ENCODE measurements around the gene CD47.

Gene CD47

GRCh38 chr3:108091498-108092250 is 843 bp upstream of the CD47 start:
- DNase-seq (ENCODE audit: low spot score), result no peak

- peak; percentile 15 for DNase-seq (ENCODE audit: low spot score)
Observed at GRCh38 chr3:108090049-108090700, 656 bp downstream of the CD47 start.

DNA sequence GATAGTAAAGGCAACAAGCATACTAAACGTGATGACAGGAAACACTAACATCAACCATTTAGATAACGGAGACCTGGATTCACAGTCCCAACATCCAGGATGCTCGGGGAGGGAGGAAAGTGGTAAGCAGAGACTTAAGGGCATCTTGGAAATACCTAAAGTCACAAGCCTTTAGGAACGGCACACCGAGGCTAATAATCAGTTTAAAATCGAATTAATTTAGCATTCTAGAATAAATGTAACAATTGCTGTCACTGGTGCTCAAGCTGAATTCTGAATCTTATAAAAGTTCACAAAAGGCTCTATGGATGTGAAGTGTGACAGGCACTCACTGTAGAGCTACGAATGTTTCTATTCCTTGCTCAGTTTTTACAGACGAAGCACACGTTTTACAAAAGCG is 1.3 kb downstream of the CD47 start:
- DNase-seq (ENCODE audit: low spot score), result peak; percentile 11

- DNase-seq (ENCODE audit: low spot score), result no peak
Observed at GRCh38 chr3:108088697-108089096, 2.1 kb downstream of the CD47 start.

DNA sequence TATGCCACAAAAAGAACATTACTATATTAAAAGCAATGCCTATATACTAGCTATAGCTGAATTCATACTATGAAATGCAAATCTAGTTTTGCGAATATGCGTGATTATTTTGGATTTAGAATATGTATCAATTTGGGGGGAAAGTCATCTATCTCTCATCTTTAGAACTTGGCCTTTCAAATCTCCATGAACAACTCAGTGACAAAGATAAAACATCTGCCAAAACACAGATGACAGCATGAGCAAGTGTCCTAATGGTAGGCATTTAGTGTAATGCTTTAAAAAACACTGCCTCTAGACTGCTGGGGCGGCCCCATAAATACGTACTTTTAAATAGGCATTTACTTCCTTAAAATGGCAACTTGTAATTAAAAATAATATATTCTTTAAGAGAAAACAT is 2.7 kb downstream of the CD47 start:
- DNase-seq (ENCODE audit: low spot score), result no peak

DNA sequence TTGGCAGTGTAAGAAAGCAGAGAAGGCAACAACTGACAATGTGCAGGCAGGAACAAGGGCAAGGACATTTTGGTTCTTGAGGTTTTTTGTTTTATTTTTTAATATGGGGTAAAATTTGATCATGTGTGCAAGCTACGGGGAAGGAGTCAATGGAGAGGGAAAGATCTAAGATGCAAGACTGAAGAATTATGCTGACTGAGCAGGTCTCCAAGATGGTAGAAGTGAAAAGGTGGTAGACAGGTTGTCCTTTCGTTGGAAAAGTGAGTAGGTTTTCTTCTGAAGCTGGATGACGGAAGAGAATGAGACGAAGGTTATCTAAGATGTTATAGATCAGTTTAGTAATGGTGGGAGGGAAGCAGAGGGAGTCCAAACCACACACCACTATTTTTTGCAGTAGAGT is 4.2 kb downstream of the CD47 start:
- DNase-seq (ENCODE audit: low spot score), result no peak

DNA sequence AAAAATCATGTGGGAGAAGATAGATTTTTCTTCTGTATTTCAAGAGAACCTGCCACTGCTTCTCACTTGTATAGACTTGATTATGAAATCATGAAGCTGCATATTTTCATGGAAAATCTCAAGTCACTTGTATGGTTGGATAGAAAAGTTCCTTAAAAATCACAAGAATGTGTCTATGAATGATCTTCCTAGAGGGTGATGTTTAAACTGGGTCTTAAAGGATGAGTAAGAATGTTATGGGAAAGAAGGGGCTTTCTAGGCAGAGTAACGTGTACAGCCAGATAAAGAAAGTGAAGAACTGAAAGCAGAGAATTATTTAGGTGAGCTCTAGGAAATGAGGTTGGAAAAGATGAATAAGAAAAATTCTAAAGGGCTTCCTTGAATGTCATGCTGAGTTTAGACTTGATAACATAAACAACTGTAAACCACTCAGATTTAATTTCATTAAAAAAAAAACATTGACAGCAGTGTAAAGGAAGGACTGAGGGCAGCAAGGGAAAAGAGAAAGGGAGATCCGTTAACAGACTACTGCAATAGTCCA is 5.0 kb downstream of the CD47 start:
- no peak for DNase-seq (ENCODE audit: low spot score)

DNA sequence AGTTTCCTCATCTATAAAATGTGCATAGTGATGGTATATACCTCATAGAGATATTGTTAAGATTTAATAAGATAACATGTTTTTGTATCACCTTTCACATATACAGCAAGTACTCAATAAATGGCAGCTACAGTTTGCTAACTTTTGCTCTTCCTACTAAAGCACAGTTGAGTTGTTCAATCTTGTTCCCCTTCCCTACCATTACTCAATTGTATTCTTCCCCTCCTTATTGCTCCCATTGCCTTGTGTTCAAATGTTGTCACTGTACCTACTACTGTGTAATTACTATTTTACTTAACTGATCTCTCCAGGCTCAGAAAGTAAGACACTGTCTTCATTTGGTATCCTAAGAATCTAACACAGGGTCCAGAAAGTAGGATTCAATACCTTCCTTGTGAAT is 5.5 kb downstream of the CD47 start:
- DNase-seq (ENCODE audit: low spot score), result no peak

DNA sequence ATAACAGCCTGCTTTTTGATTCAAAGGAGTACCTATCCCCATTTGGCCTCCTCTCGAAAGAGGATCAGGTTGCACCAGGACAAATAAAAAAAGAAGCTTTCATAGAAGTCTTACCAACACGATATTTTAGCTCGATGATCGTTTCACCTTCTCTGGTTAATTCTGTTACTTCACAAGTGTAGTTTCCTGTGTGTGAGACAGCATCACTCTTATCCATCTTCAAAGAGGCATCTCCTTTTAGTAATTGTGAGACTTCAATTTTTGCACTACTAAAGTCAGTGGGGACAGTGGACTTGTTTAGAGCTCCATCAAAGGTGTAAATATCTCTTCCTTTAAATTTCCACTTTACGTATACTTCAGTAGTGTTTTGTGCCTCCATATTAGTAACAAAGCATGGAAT is 11.0 kb downstream of the CD47 start:
- DNase-seq (ENCODE audit: low spot score), result no peak

DNA sequence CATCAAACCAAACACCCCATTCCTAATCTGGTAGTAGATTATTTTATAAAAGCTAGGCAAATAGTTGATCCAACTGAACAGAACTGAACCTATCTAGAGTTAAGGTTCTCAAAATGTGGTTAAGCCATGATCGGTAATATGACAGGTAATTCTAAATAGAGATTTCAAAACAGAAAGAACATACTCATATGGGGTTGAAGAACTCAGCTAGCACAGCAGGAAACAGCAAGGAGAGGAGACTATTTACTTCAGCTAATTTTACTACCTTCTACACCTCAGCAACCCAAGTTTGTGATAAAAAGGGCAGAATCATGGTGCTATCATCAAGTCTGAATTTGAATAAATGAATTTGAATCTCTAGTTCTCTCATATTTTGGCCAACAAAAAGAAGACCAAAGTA is 11.8 kb downstream of the CD47 start:
- DNase-seq (ENCODE audit: low spot score), result no peak

- no peak for DNase-seq (ENCODE audit: low spot score)
Observed at GRCh38 chr3:108076564-108076963, 14.3 kb downstream of the CD47 start.

GRCh38 chr3:108073764-108074431 is 16.9 kb downstream of the CD47 start:
- no peak for DNase-seq (ENCODE audit: low spot score)

DNA sequence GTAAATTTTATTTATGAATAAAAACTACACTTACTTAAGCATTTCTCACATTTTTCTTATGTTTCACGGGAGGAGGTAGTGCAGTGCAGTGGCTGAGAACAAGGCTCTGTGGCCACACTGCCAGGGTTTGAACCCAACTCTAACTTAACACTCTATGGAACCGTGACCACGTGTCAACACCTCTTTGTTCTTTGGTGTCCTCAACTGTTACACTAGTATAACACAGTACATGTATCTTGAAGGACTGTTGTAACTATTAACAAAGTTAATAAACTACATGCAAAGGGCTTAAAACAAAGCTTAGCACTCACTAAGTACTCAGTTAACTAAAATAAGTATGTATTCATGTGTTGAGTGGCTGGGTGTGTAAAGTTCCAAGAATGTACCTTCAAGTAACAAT is 19.5 kb downstream of the CD47 start:
- DNase-seq (ENCODE audit: low spot score), result no peak

- no peak for DNase-seq (ENCODE audit: low spot score)
Observed at GRCh38 chr3:108070356-108070755, 20.5 kb downstream of the CD47 start.

DNA sequence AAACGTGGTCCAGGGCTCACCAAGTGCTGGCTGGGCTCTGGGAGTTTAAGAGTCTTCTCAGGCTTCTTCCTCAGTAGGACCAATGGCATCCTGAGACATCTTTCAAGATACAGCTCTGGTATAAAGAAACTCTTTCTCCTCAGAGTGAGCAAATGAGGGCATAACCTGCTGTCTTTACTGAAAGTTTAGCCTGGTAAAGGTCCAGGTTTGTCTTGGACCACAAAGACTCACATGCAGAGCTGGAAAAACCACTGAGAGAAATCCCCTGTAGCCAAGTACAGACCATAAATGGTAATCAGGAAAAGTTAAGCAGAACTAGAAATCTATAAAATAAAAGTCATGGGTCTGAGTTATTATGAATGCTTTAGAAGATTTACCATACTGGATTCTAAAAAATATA is 23.1 kb downstream of the CD47 start:
- DNase-seq (ENCODE audit: low spot score), result no peak

DNA sequence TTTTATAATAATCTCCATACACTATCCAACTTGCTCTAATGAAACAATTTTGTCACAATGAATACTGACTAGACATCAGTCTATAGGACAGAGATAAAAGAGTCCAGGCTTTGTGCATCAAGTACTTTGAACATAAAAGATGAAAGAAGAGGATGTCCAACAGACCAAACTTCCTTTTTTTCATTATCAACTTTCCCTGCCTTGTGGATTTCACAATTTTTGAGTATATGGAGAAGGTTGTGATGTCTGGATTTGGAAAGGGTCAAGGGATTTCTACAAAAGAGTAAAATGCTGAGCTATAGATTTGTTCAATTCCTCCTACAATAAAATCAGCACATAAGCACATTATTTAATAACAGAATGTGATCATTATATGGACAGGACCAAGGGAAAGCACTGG is 25.7 kb downstream of the CD47 start:
- DNase-seq (ENCODE audit: low spot score), result no peak

GRCh38 chr3:108064293-108064887 is 26.4 kb downstream of the CD47 start:
- DNase-seq (ENCODE audit: low spot score), result no peak

GRCh38 chr3:108062051-108062450 is 28.8 kb downstream of the CD47 start:
- no peak for DNase-seq (ENCODE audit: low spot score)

GRCh38 chr3:108060331-108060730 is 30.5 kb downstream of the CD47 start:
- DNase-seq (ENCODE audit: low spot score), result no peak

DNA sequence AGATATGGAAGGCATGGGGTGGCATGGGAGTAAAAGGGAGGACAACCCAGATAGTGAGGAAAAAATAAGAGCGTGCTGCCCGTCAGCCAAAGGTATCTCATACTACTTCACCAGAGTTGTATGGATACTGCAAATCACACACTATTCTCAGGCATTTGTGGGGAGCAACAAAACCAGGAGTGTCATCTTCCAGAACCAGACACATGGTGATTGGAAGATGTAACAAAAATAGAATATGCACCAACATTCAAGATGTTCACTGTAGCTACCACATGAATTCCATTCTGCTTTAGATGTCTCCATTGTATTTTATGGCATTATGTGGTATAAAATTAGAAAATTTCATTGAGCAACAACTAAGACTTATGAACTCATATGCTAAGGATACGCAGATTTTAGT is 34.9 kb downstream of the CD47 start:
- no peak for DNase-seq (ENCODE audit: low spot score)

DNA sequence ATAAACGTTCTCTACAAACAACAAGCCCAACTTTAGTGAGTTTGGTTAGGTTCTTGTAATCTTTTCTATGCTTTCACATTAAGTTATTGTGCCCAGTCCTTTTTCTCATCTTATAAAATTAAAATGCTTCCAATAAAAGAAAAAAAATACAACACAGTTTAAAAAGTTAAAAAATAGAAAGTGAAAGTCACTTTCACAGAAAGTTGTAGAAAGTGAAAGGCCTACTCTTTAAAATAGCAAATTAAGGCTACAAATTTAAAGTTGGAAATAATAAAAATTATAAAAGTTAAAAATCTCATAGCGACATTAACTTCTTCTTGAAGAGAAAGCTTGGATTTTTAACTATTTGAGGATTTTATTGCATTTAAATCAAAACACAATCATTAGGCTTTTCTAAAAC is 35.9 kb downstream of the CD47 start:
- no peak for DNase-seq (ENCODE audit: low spot score)

- DNase-seq (ENCODE audit: low spot score), result no peak
Observed at GRCh38 chr3:108053483-108053882, 37.3 kb downstream of the CD47 start.

GRCh38 chr3:108053067-108053466 is 37.8 kb downstream of the CD47 start:
- no peak for DNase-seq (ENCODE audit: low spot score)

All from kidney capillary endothelial cell (primary cell).